ENCODE measurements around the gene NTSR1. TPM values are rescaled to one million over a fixed set of nuclear protein-coding genes. Genes with fewer than 3 reads are reported as not detected.

The NTSR1 gene
- 1.5 TPM for polyA plus RNA-seq (ENCODE audit: insufficient read length)
- long read RNA-seq, donor 1, full-length matches to known transcripts, result 1 of 1 reads
- long read RNA-seq, donor 1, partial matches to known transcripts, result 0 of 1 reads
- long read RNA-seq, donor 1, other reads (novel, unspliced or antisense), result 0 of 1 reads
- long read RNA-seq, donor 2, full-length matches to known transcripts, result 1 of 1 reads
- long read RNA-seq, donor 2, partial matches to known transcripts, result 0 of 1 reads
- long read RNA-seq, donor 2, other reads (novel, unspliced or antisense), result 0 of 1 reads
- long read RNA-seq, donor 3, full-length matches to known transcripts, result 1 of 1 reads
- long read RNA-seq, donor 3, partial matches to known transcripts, result 0 of 1 reads
- long read RNA-seq, donor 3, other reads (novel, unspliced or antisense), result 0 of 1 reads
- long read RNA-seq, donor 4, result 0 reads
- long read RNA-seq, donor 5, result 0 reads
- long read RNA-seq, donor 6, result 0 reads
- long read RNA-seq, donor 7, full-length matches to known transcripts, result 1 of 1 reads
- long read RNA-seq, donor 7, partial matches to known transcripts, result 0 of 1 reads
- long read RNA-seq, donor 7, other reads (novel, unspliced or antisense), result 0 of 1 reads
- long read RNA-seq, donor 8, result 0 reads

- DNase-seq, result no peak
Observed at GRCh38 chr20:62708591-62709536, at the start of gene NTSR1. TSS of gene NTSR1 (plus strand) at chr20:62708836. CDS start at chr20:62709208, 372 bp downstream.

- no peak for DNase-seq
Observed at GRCh38 chr20:62659488-62660239, 49.0 kb upstream of the NTSR1 start.

GRCh38 chr20:62660240-62660615 lies 48.4 kb upstream of the NTSR1 start:
- no peak for DNase-seq

GRCh38 chr20:62660768-62661167 lies 47.9 kb upstream of the NTSR1 start:
- DNase-seq, result no peak

- no peak for DNase-seq
Observed at GRCh38 chr20:62661647-62662046, 47.0 kb upstream of the NTSR1 start.

GRCh38 chr20:62662422-62662821 lies 46.2 kb upstream of the NTSR1 start:
- DNase-seq, result no peak

GRCh38 chr20:62663145-62664018 lies 45.3 kb upstream of the NTSR1 start:
- DNase-seq, result no peak

GRCh38 chr20:62664019-62664971 lies 44.3 kb upstream of the NTSR1 start:
- no peak for DNase-seq

GRCh38 chr20:62665153-62665754 lies 43.4 kb upstream of the NTSR1 start:
- no peak for DNase-seq

- no peak for DNase-seq
Observed at GRCh38 chr20:62665826-62666735, 42.6 kb upstream of the NTSR1 start.

GRCh38 chr20:62666736-62667529 lies 41.7 kb upstream of the NTSR1 start:
- DNase-seq, result no peak

- DNase-seq, result no peak
Observed at GRCh38 chr20:62667530-62668440, 40.9 kb upstream of the NTSR1 start.

GRCh38 chr20:62668441-62669027 lies 40.1 kb upstream of the NTSR1 start:
- peak; percentile 83 for DNase-seq

GRCh38 chr20:62669249-62669648 lies 39.4 kb upstream of the NTSR1 start:
- DNase-seq, result no peak

- DNase-seq, result no peak
Observed at GRCh38 chr20:62670156-62670555, 38.5 kb upstream of the NTSR1 start.

GRCh38 chr20:62670998-62671397 lies 37.6 kb upstream of the NTSR1 start:
- DNase-seq, result no peak

All from left kidney (tissue), 8 donors.